GM18873 (cell line): ENCODE measurements around the gene MUC5AC.
"Not testable (repeated sequence)": the region's sequence is repeated elsewhere in the genome, so short reads cannot be mapped to it uniquely, and the experiment has no call there.

Experiments
- ATAC-seq: cut with Tn5 transposase; IDR thresholded peaks from one replicate; pipeline ENCODE4 v1.9.1; 2021; ENCODE audit warnings: mild to moderate bottlenecking, moderate library complexity, moderate number of reproducible peaks; ENCODE audit not compliant: unreplicated experiment, low FRiP score

MUC5AC gene

DNA sequence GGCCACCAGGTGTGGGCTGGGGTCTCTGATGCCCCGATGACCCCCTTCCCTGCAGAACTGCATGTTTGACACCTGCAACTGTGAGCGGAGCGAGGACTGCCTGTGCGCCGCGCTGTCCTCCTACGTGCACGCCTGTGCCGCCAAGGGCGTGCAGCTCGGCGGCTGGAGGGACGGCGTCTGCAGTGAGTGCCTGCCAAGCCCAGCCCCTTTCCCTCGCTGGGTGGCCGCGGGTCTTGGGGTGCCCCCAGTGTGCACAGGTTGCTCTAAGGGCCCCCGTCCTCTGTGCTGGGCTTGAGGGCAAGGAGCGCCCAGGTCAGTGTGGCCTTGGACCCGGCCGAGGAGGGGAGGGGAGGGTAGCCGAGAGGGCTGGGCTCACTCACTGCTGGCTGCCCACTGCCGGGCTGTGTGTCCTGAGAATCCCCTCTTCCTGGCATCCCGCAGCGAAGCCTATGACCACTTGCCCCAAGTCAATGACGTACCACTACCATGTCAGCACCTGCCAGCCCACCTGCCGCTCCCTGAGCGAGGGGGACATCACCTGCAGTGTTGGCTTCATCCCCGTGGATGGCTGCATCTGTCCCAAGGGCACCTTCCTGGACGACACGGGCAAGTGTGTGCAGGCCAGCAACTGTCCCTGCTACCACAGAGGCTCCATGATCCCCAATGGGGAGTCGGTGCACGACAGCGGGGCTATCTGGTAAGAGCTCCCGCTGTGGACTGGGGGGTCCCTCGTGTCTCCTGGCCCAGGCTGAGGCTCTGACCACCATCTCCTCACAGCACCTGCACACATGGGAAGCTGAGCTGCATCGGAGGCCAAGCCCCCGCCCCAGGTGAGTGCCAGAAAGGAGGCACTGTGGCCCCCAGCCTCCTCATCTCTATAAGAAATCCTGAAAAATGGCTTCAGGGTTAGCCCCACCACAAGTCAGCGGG lies 17.0 kb downstream of the MUC5AC start:
- ATAC-seq = no peak

DNA sequence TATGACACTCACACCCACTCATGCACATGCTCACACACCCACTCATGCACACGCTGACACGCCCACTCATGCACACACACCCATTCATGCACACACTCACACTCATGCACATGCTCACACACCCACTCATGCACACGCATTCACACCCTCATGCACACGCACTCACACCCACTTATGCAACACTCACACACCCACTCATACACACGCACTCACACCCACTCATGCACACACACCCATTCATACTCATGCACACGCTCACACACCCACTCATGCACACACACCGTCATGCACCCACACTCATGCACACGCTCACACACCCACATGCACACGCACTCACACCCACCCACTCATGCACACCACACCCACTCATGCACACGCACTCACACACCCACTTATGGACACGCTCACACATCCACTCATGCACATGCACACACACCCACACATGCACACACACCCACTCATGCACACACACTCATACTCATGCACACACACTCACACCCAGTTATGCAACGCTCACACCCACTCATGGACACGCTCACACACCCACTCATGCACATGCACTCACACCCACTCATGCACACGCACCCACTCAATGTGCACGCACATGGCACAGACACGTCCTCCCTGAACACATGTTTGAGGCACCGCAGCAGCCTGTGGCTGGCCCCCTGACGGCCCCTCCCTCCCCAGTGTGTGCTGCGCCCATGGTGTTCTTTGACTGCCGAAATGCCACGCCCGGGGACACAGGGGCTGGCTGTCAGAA lies 17.9 kb downstream of the MUC5AC start:
- no peak for ATAC-seq

- no peak for ATAC-seq
Observed at GRCh38 chr11:1176224-1177019, 18.7 kb downstream of the MUC5AC start.

- no peak for ATAC-seq
Observed at GRCh38 chr11:1177020-1177770, 19.4 kb downstream of the MUC5AC start.

DNA sequence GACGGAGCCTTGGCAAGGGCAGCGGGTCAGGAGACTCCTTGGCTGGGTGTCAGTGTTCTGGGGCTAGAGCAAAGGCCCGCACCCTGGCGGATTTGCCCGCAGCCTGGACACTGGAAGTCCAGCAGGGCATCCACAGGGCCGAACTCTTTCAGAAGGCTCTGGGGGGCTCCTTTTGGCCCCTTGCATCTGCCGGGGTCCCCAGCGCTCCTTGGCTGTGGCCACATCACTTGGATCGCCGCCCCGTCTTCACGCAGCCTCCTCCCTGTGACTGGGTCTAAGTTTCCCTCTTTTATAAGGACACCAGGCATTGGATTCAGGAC lies 20.0 kb downstream of the MUC5AC start:
- no peak for ATAC-seq

DNA sequence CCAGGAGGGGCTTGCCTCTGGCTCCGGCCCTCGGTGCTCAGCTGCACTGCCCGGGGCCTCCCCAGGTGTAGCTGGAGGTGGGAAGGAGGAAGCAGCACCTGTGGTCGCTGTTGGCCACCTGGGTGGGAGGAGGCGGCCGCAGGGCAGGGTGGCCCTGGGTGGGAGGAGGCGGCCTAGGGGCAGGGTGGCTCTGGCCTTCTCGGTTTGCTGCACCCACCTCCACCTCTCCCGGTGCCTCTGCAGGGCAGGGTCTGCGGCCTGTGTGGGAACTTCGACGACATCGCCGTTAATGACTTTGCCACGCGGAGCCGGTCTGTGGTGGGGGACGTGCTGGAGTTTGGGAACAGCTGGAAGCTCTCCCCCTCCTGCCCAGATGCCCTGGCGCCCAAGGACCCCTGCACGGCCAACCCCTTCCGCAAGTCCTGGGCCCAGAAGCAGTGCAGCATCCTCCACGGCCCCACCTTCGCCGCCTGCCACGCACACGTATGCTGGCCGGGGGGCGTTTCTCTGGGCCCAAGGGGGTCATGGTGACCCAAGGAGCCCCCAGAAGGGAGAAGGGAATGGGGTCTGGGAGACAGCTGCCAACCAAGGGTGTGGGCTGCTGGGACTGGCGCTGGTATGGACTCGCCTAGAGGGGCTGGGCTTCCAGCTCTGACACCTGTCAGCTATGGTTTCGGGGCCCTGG lies 20.6 kb downstream of the MUC5AC start:
- no peak for ATAC-seq

DNA sequence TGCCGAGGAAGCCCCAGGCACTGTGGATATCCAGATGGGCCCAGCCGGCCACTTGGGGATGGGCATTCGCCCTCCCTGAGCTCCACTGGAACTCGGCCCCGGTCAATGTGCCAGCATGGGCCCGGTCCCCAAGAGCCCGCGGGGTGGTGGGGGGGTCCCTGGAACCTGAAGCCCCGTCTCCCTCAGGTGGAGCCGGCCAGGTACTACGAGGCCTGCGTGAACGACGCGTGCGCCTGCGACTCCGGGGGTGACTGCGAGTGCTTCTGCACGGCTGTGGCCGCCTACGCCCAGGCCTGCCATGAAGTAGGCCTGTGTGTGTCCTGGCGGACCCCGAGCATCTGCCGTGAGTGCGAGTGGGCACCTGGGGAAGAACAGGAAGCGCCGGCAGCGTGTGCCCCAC lies 21.2 kb downstream of the MUC5AC start:
- no peak for ATAC-seq

- no peak for ATAC-seq
Observed at GRCh38 chr11:1179641-1180040, 21.9 kb downstream of the MUC5AC start.

GRCh38 chr11:1180171-1180570 lies 22.4 kb downstream of the MUC5AC start:
- ATAC-seq = no peak

DNA sequence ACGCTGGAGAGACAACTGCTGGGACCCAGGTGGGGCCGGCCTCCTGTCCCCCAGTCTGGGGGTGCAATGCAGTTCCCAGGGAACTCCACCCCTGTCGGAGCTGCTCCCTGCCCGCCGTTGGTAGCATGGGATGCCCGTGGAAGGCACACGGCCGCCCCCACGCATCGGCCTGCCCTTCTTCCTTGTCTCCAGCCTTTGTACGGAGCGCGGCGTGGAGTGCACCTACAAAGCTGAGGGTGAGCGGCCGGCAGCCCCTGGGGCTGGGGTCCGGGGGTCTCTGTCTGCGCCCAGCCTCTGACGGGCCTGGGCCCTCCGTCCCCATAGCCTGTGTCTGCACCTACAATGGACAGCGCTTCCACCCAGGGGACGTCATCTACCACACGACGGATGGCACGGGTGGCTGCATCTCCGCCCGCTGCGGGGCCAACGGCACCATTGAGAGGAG lies 23.2 kb downstream of the MUC5AC start:
- no peak for ATAC-seq

DNA sequence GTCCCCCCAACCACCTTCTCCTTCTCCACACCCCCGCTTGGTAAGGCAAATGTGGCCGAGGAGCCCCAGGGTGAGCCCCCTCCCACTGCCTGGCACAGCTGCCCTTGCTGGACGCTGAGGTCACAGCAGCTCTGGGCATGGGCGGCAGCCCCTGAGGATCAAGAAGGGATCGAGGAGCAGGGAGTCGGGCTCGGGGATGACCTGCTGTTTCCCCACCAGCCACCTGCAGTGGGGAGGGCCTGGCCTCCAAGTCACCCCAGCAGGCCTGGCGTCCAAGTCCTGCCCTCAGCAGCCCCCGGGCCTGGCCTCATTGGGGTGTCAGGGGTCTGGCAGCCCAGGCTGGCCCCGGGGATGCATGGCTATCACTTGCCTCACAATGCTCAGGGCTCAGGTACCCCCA lies 23.7 kb downstream of the MUC5AC start:
- no peak for ATAC-seq

- ATAC-seq = no peak
Observed at GRCh38 chr11:1181853-1182535, 24.2 kb downstream of the MUC5AC start.

DNA sequence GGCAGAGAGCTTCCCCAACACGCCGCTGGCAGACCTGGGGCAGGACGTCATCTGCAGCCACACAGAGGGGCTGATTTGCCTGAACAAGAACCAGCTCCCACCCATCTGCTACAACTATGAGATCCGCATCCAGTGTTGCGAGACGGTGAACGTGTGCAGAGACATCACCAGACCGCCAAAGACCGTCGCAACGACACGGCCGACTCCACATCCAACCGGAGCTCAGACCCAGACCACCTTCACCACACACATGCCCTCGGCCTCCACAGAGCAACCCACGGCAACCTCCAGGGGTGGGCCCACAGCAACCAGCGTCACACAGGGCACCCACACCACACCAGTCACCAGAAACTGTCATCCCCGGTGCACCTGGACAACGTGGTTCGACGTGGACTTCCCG lies 26.4 kb downstream of the MUC5AC start:
- ATAC-seq = not testable (repeated sequence)

GRCh38 chr11:1188451-1189130 lies 30.8 kb downstream of the MUC5AC start:
- ATAC-seq = not testable (repeated sequence)

DNA sequence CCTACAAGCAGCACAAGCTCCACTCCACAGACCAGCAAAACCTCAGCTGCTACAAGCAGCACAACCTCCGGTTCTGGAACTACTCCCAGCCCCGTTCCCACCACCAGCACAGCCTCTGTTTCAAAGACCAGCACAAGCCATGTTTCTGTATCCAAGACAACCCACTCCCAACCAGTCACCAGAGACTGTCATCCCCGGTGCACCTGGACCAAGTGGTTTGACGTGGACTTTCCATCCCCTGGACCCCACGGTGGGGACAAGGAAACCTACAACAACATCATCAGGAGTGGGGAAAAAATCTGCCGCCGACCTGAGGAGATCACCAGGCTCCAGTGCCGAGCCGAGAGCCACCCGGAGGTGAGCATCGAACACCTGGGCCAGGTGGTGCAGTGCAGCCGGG lies 32.1 kb downstream of the MUC5AC start:
- ATAC-seq = not testable (repeated sequence)

DNA sequence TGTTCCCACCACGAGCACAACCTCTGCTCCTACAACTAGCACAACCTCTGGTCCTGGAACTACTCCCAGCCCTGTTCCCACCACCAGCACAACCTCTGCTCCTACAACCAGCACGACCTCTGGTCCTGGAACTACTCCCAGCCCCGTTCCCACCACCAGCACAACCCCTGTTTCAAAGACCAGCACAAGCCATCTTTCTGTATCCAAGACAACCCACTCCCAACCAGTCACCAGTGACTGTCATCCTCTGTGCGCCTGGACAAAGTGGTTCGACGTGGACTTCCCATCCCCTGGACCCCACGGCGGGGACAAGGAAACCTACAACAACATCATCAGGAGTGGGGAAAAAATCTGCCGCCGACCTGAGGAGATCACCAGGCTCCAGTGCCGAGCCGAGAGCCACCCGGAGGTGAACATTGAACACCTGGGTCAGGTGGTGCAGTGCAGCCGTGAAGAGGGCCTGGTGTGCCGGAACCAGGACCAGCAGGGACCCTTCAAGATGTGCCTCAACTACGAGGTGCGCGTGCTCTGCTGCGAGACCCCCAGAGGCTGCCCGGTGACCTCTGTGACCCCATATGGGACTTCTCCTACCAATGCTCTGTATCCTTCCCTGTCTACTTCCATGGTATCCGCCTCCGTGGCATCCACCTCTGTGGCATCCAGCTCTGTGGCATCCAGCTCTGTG lies 34.2 kb downstream of the MUC5AC start:
- ATAC-seq = not testable (repeated sequence)

DNA sequence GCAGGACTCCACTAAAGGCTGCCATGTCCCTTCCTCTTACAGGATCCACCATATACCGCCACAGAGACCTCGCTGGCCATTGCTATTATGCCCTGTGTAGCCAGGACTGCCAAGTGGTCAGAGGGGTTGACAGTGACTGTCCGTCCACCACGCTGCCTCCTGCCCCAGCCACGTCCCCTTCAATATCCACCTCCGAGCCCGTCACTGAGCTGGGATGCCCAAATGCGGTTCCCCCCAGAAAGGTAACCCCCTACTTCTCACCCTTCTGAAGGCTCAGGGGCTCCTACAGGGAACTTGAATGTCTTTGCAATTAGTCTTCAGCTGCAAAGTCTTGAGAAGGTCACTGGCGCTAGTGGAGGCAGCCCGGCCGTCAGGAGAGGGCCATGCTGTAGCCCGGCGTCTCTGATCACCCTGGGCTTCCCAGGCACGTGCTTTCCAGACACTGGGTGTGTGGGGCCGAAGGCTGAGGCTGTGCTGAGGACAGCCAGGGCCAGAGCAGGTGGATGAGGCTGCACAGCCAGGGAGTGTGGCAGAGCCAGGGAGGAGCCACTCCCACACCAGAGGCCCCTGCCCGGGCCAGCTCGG lies 35.1 kb downstream of the MUC5AC start:
- no peak for ATAC-seq
